A673 (cell line): ENCODE data around the gene TNFAIP1. TPM values are rescaled to one million over a fixed set of nuclear protein-coding genes. Genes with fewer than 3 reads are reported as not detected.

Source experiments
- BruUV-seq: library from RNA; stranded (reverse); fragments of 400-500 nt; replicated peaks from 2 replicates; lab custom pipeline; 2021; lab: Mats Ljungman, UMichigan
- CTCF ChIA-PET: fragments of 300-600 bp; sonication (Branson Sonifier 250); formaldehyde crosslinking; loops from one replicate; lab custom pipeline; 2022; ENCODE audit warnings: antibody characterized with exemption; lab: Charles Lee
- POLR2A ChIA-PET: fragments of 300-600 bp; sonication (Branson Sonifier 250); formaldehyde crosslinking; loops from one replicate; lab custom pipeline; 2022; ENCODE audit warnings: antibody characterized with exemption; ENCODE audit not compliant: low non-redundant PET; lab: Charles Lee
- DNase-seq: peaks from one replicate; pipeline ENCODE4 v3.0.0-alpha.2; 2015; ENCODE audit warnings: low spot score
- H3K27ac ChIP-seq: fragments of 200-600 bp; sonication (generic); 2 replicates; pipeline ENCODE4 v1.5.1; 2016; ENCODE audit warnings: mixed run types, low read depth, mild to moderate bottlenecking, mixed read lengths, antibody characterized with exemption, low read length; ENCODE audit not compliant: poor library complexity, severe bottlenecking
- H3K27me3 ChIP-seq: fragments of 200-600 bp; sonication (generic); replicated peaks from 2 replicates; pipeline ENCODE4 v1.6.1; 2017; ENCODE audit warnings: mixed run types, low read depth, mild to moderate bottlenecking, mixed read lengths, antibody characterized with exemption, low read length; ENCODE audit not compliant: insufficient read depth, poor library complexity
- H3K36me3 ChIP-seq: fragments of 200-600 bp; sonication (generic); 2 replicates; pipeline ENCODE4 v1.6.1; 2016; ENCODE audit warnings: mixed run types, mild to moderate bottlenecking, mixed read lengths, antibody characterized with exemption, low read length; ENCODE audit not compliant: insufficient read depth, poor library complexity, severe bottlenecking
- H3K4me1 ChIP-seq: fragments of 200-600 bp; sonication (generic); 2 replicates; pipeline ENCODE4 v1.6.1; 2017; ENCODE audit warnings: mixed run types, mild to moderate bottlenecking, mixed read lengths, antibody characterized with exemption, low read length; ENCODE audit not compliant: insufficient read depth, poor library complexity, severe bottlenecking
- H3K4me3 ChIP-seq: fragments of 200-600 bp; sonication (generic); 2 replicates; pipeline ENCODE4 v1.5.1; 2016; ENCODE audit warnings: low read depth, mixed run types, mild to moderate bottlenecking, mixed read lengths, low read length; ENCODE audit not compliant: poor library complexity, severe bottlenecking
- H3K9me3 ChIP-seq: fragments of 200-600 bp; sonication (generic); 2 replicates; pipeline ENCODE4 v1.6.1; 2016; ENCODE audit warnings: mixed run types, low read depth, mild to moderate bottlenecking, mixed read lengths, antibody characterized with exemption, low read length; ENCODE audit not compliant: poor library complexity, severe bottlenecking
- CTCF ChIP-seq: fragments of 300-800, 200-600 bp; sonication (generic); conservative IDR thresholded peaks from 2 replicates; pipeline ENCODE4 v1.5.1; 2017; ENCODE audit warnings: low read depth, mild to moderate bottlenecking, antibody characterized with exemption, low read length, moderate library complexity, mixed read lengths
- EZH2 ChIP-seq: fragments of 200-600 bp; sonication (generic); IDR thresholded peaks from 2 replicates; pipeline ENCODE4 v1.6.1; 2017; ENCODE audit warnings: borderline replicate concordance, low read depth, mild to moderate bottlenecking, mixed read lengths, antibody characterized with exemption, low read length; ENCODE audit not compliant: poor library complexity, severe bottlenecking
- intact Hi-C: fragments of 100-400 bp; cut with micrococcal nuclease; formaldehyde crosslinking; loops from one replicate; pipeline ENCODE4 v1.10.0; 2022; ENCODE audit not compliant: unreplicated experiment
- total RNA-seq: library from RNA; stranded (reverse); gene quantifications from 2 replicates; pipeline ENCODE4 v1.2.3, GENCODE V29; 2021

TNFAIP1 gene
- total RNA-seq, 1 experiment from 2014 or later, result 27.5 TPM

- peaks cover 17% of the 10 kb centered on the region for H3K4me1 ChIP-seq
- CTCF ChIA-PET, result no interaction called here
- no peak overlapping the region for H3K27ac ChIP-seq
- intact Hi-C loops, result no loop called here
- DNase-seq, result no peak
- no peaks in the 10 kb centered on the region for H3K36me3 ChIP-seq
- no TSS peak for BruUV-seq
- TF ChIP-seq EZH2 (no peak), CTCF (no peak)
- H3K27me3 ChIP-seq, result no peaks in the 10 kb centered on the region
- no peaks in the 10 kb centered on the region for H3K9me3 ChIP-seq
- peak overlapping the region; percentile 87 for H3K4me3 ChIP-seq
- POLR2A ChIA-PET, result no interaction called here
Measured at GRCh38 chr17:28372945-28373274, 37.3 kb downstream of the TNFAIP1 start.

GRCh38 chr17:28379814-28380801 lies 44.5 kb downstream of the TNFAIP1 start:
- BruUV-seq, result no TSS peak
- POLR2A ChIA-PET, result no interaction called here

GRCh38 chr17:28381141-28381825 lies 45.7 kb downstream of the TNFAIP1 start:
- TF ChIP-seq EZH2 (no peak), CTCF (no peak)
- BruUV-seq, result no TSS peak
- CTCF ChIA-PET, result no interaction called here
- POLR2A ChIA-PET, result no interaction called here
- DNase-seq, result no peak
- H3K9me3 ChIP-seq, result no peaks in the 10 kb centered on the region
- H3K27me3 ChIP-seq, result no peaks in the 10 kb centered on the region
- H3K4me1 ChIP-seq, result no peaks in the 10 kb centered on the region
- H3K27ac ChIP-seq, result no peak overlapping the region
- H3K4me3 ChIP-seq, result no peak overlapping the region
- H3K36me3 ChIP-seq, result no peaks in the 10 kb centered on the region
- intact Hi-C loops, result no loop called here

More at GRCh38 chr17:28379814-28380801, 44.5 kb downstream of the TNFAIP1 start:
- TF ChIP-seq CTCF, result no peak
- no peak for TF ChIP-seq EZH2
- intact Hi-C loops, result no loop called here
- Histone ChIP-seq H3K27me3 (no peaks in the 10 kb centered on the region), H3K36me3 (no peaks in the 10 kb centered on the region), H3K27ac (no peak overlapping the region), H3K9me3 (no peaks in the 10 kb centered on the region), H3K4me3 (no peak overlapping the region), H3K4me1 (no peaks in the 10 kb centered on the region)
- no peak for DNase-seq
- CTCF ChIA-PET, result no interaction called here
